Heart left ventricle (tissue), 13 donors: ENCODE data around the gene GPI.

ENCODE experiments used
- CTCF ChIP-seq, 12 donors: fragments of 200-600 bp; sonication (generic) in 4 of 12; IDR thresholded peaks; one replicate each; pipeline versions ENCODE4 v1.5.0 to v1.8.0; 2018 to 2022; ENCODE audit warnings: antibody characterized with exemption in 12 of 12, mild to moderate bottlenecking in 5 of 12
- POLR2A ChIP-seq, 2 donors: fragments of 450-650 bp; IDR thresholded peaks; one replicate each; pipeline ENCODE4 v1.6.1; 2017; ENCODE audit warnings: antibody characterized with exemption in 2 of 2, mild to moderate bottlenecking in 2 of 2, moderate library complexity in 2 of 2
- donor health status: ischemic (EF 13 %, LVEDD 7.1; RV severe dilation, severe dysfunction).
- donor health status: DM: no; HTN: yes; CAD: no.
- donor health status: DM: no; HTN: no; CAD: no.
- donor health status: ischemic (EF 25% LVEDD 6.9; RV normal size, moderate dysfunction).
- donor health status: ischemic (EF 25% LVEDD 5.7; RV mildly dilated, moderate dysfunction).
- donor health status: ischemic (EF 35%, LVEDD 5.7; RV mildly dilated, moderate dysfunction).
- donor health status: nonischemic (EF 11% LVEDD 7.7; RV severe dilation, severe dysfunction).
- donor health status: DM: yes; HTN: yes; CAD: no.
- donor health status: PGD.
- donor health status: ischemic (EF 29% LVEDD 5.4; RV normal size, mild dysfunction).
- donor health status: nonischemic (EF 23%, LVEDD 6.1; RV moderate dilation, normal function).

- TF ChIP-seq CTCF (IDR thresholded peaks at IDR 0.05): no peak
- TF ChIP-seq POLR2A (IDR thresholded peaks at IDR 0.05): no peak
Observed at GRCh38 chr19:34387446-34387810, 22.4 kb downstream of the GPI start.
